IMR-90 (cell line): Measurements from ENCODE around the gene FRYL. TPM values are rescaled to one million over a fixed set of nuclear protein-coding genes. Genes with fewer than 3 reads are reported as not detected.

ENCODE experiments used
- ATAC-seq: fragments of 200-7000 bp; cut with Tn5 transposase; 2 replicates; pipeline ENCODE4 v1.9.1; 2020; ENCODE audit warnings: low read depth, mild to moderate bottlenecking, moderate library complexity
- BruUV-seq: library from RNA; stranded (reverse); fragments of 400-500 nt; replicated peaks from 2 replicates; lab custom pipeline; 2021; lab: Mats Ljungman, UMichigan
- CTCF ChIA-PET: fragments of 300-600 bp; formaldehyde crosslinking; extraction: SDS; loops from one replicate; lab custom pipeline; 2021; ENCODE audit warnings: antibody characterized with exemption; lab: Yijun Ruan, JAX
- POLR2A ChIA-PET: fragments of 300-600 bp; sonication (Branson Sonifier 250); formaldehyde crosslinking; loops from one replicate; lab custom pipeline; 2022; ENCODE audit warnings: antibody characterized with exemption; ENCODE audit not compliant: unreplicated experiment; lab: Charles Lee
- DNase-seq: peaks from one replicate; pipeline ENCODE4 v3.0.0; 2013
- H2AFZ ChIP-seq: replicated peaks from 2 replicates; pipeline ENCODE3; 2013; ENCODE audit warnings: low read length, mild to moderate bottlenecking; ENCODE audit not compliant: poor library complexity
- H2AK5ac ChIP-seq: 2 replicates; pipeline ENCODE4 v1.6.1; 2013; ENCODE audit warnings: low read depth, low read length, inconsistent platforms
- H2AK9ac ChIP-seq: replicated peaks from 2 replicates; pipeline ENCODE3; 2013; ENCODE audit warnings: mild to moderate bottlenecking, low read depth, low read length, moderate library complexity; ENCODE audit not compliant: poor library complexity
- H2BK120ac ChIP-seq: 2 replicates; pipeline ENCODE4 v1.6.1; 2013; ENCODE audit warnings: low read depth, low read length, inconsistent platforms
- H2BK15ac ChIP-seq: 3 replicates; pipeline ENCODE4 v1.6.1; 2013; ENCODE audit warnings: low read depth, low read length, inconsistent platforms
- H2BK20ac ChIP-seq: 2 replicates; pipeline ENCODE4 v1.6.1; 2013; ENCODE audit warnings: low read depth, mild to moderate bottlenecking, inconsistent platforms, low read length, moderate library complexity
- H2BK5ac ChIP-seq: 2 replicates; pipeline ENCODE4 v1.6.1; 2013; ENCODE audit warnings: mild to moderate bottlenecking, low read depth, low read length, inconsistent platforms; ENCODE audit not compliant: poor library complexity, severe bottlenecking
- H3K14ac ChIP-seq: replicated peaks from 2 replicates; pipeline ENCODE4 v1.6.1; 2013; ENCODE audit warnings: low read depth, low read length, inconsistent platforms
- H3K18ac ChIP-seq: 2 replicates; pipeline ENCODE4 v1.6.1; 2013; ENCODE audit warnings: low read depth, low read length, control low read depth
- H3K23ac ChIP-seq: 2 replicates; pipeline ENCODE4 v1.6.1; 2013; ENCODE audit warnings: low read depth, low read length, inconsistent platforms
- H3K27ac ChIP-seq: 2 replicates; pipeline ENCODE4 v1.5.1; 2013; ENCODE audit warnings: mild to moderate bottlenecking, control low read depth, low read length; ENCODE audit not compliant: insufficient read depth
- H3K27me3 ChIP-seq: 2 replicates; pipeline ENCODE4 v1.6.1; 2013; ENCODE audit warnings: low read length; ENCODE audit not compliant: control insufficient read depth, insufficient read depth
- H3K36me3 ChIP-seq: 2 replicates; pipeline ENCODE4 v1.6.1; 2013; ENCODE audit warnings: low read length, mixed read lengths; ENCODE audit not compliant: control insufficient read depth, insufficient read depth
- H3K4ac ChIP-seq: 2 replicates; pipeline ENCODE4 v1.6.1; 2013; ENCODE audit warnings: low read depth, low read length, inconsistent platforms
- H3K4me1 ChIP-seq: 2 replicates; pipeline ENCODE4 v1.6.1; 2013; ENCODE audit warnings: low read length, mixed read lengths; ENCODE audit not compliant: control insufficient read depth, insufficient read depth
- H3K4me2 ChIP-seq: 2 replicates; pipeline ENCODE4 v1.6.1; 2013; ENCODE audit warnings: low read depth, mild to moderate bottlenecking, control low read depth, low read length, moderate library complexity
- H3K4me3 ChIP-seq: 2 replicates; pipeline ENCODE4 v1.5.1; 2013; ENCODE audit warnings: low read depth, mild to moderate bottlenecking, control low read depth, low read length, moderate library complexity; ENCODE audit not compliant: insufficient read depth
- H3K56ac ChIP-seq: 2 replicates; pipeline ENCODE4 v1.6.1; 2013; ENCODE audit warnings: low read length, inconsistent platforms; ENCODE audit not compliant: insufficient read depth; ENCODE audit errors: extremely low read depth
- H3K79me1 ChIP-seq, 2 experiments: 2 replicates each; pipeline ENCODE4 v1.6.1; 2013; ENCODE audit warnings: low read length in 2 of 2, inconsistent platforms in 1 of 2, low read depth in 1 of 2
- H3K9ac ChIP-seq: 2 replicates; pipeline ENCODE4 v1.6.1; 2013; ENCODE audit warnings: low read depth, low read length, control low read depth
- H3K9me1 ChIP-seq: 2 replicates; pipeline ENCODE4 v1.6.1; 2013; ENCODE audit warnings: low read length, inconsistent platforms; ENCODE audit not compliant: insufficient read depth
- H3K9me3 ChIP-seq: 2 replicates; pipeline ENCODE4 v1.6.1; 2013; ENCODE audit warnings: low read length; ENCODE audit not compliant: control insufficient read depth, insufficient read depth
- H4K20me1 ChIP-seq: 2 replicates; pipeline ENCODE4 v1.6.1; 2013; ENCODE audit warnings: low read length, inconsistent platforms; ENCODE audit not compliant: insufficient read depth
- H4K5ac ChIP-seq: 2 replicates; pipeline ENCODE4 v1.6.1; 2013; ENCODE audit warnings: mild to moderate bottlenecking, low read depth, low read length, control low read depth
- H4K8ac ChIP-seq, 2 experiments: 2 replicates each; pipeline ENCODE4 v1.6.1; 2013; ENCODE audit warnings: low read depth in 2 of 2, low read length in 2 of 2, control low read depth in 1 of 2, inconsistent platforms in 1 of 2
- H4K91ac ChIP-seq: 2 replicates; pipeline ENCODE4 v1.6.1; 2013; ENCODE audit warnings: low read depth, low read length, inconsistent platforms; ENCODE audit not compliant: insufficient read depth
- BHLHE40 ChIP-seq: fragments of 150-350 bp; IDR thresholded peaks from 2 replicates; pipeline ENCODE4 v1.6.1; 2016; ENCODE audit warnings: mild to moderate bottlenecking, low read depth, low read length
- CEBPB ChIP-seq: IDR thresholded peaks from 2 replicates; pipeline ENCODE4 v1.6.1; 2012; ENCODE audit warnings: low read depth, low read length, improper control_type of control experiment
- CHD1 ChIP-seq: IDR thresholded peaks from 2 replicates; pipeline ENCODE4 v1.6.1; 2012; ENCODE audit warnings: low read depth, low read length, improper control_type of control experiment
- FOS ChIP-seq: fragments of 150-350 bp; IDR thresholded peaks from 2 replicates; pipeline ENCODE4 v1.6.1; 2016; ENCODE audit warnings: low read depth, low read length
- MAFK ChIP-seq: IDR thresholded peaks from 2 replicates; pipeline ENCODE4 v1.6.1; 2012; ENCODE audit warnings: low read depth, low read length, improper control_type of control experiment
- MAZ ChIP-seq: IDR thresholded peaks from 2 replicates; pipeline ENCODE4 v1.6.1; 2012; ENCODE audit warnings: low read depth, mild to moderate bottlenecking, low read length, improper control_type of control experiment, moderate library complexity, borderline replicate concordance
- MXI1 ChIP-seq: IDR thresholded peaks from 2 replicates; pipeline ENCODE4 v1.6.1; 2012; ENCODE audit warnings: low read depth, mild to moderate bottlenecking, low read length, moderate library complexity, borderline replicate concordance
- NFE2L2 ChIP-seq: fragments of 150-350 bp; IDR thresholded peaks from 2 replicates; pipeline ENCODE4 v1.6.1; 2016; ENCODE audit warnings: low read depth, mild to moderate bottlenecking, low read length
- POLR2A ChIP-seq: IDR thresholded peaks from 2 replicates; pipeline ENCODE4 v1.6.1; 2012; ENCODE audit warnings: mild to moderate bottlenecking, low read depth, low read length
- RAD21 ChIP-seq: IDR thresholded peaks from 2 replicates; pipeline ENCODE4 v1.6.1; 2012; ENCODE audit warnings: low read length, improper control_type of control experiment
- RCOR1 ChIP-seq: IDR thresholded peaks from 2 replicates; pipeline ENCODE4 v1.6.1; 2012; ENCODE audit warnings: mild to moderate bottlenecking, low read length, improper control_type of control experiment; ENCODE audit not compliant: insufficient replicate concordance
- RFX5 ChIP-seq: IDR thresholded peaks from 2 replicates; pipeline ENCODE4 v1.8.0; 2012; ENCODE audit warnings: low read depth, mild to moderate bottlenecking, low read length, moderate library complexity
- SMC3 ChIP-seq: fragments of 150-350 bp; IDR thresholded peaks from 2 replicates; pipeline ENCODE4 v1.6.1; 2016; ENCODE audit warnings: low read depth, mild to moderate bottlenecking, antibody characterized with exemption, low read length, moderate library complexity
- WGBS, 2 experiments: methylation state at CpG; one replicate each; pipeline versions ENCODE4 v1.1.5 to v1.1.7; 2013; ENCODE audit warnings: missing lambda C conversion rate in 2 of 2; ENCODE audit not compliant: insufficient read length in 1 of 2; ENCODE audit errors: extremely low coverage in 2 of 2; 5-methylcytosine and 5-hydroxymethylcytosine counted together
- dilution Hi-C: fragments of 300-500 bp; cut with HindIII; formaldehyde crosslinking; loops from one replicate; pipeline ENCODE4 v1.14.3; 2018; ENCODE audit warnings: low sequenced_read_pairs; ENCODE audit not compliant: unreplicated experiment
- in situ Hi-C: fragments of 300-500 bp; cut with MboI; formaldehyde crosslinking; loops from 3 replicates; pipeline ENCODE4 v1.14.3; 2019; ENCODE audit warnings: low sequenced_read_pairs, inconsistent platforms, mixed read lengths
- intact Hi-C: fragments of 100-400 bp; cut with micrococcal nuclease; formaldehyde crosslinking; loops from 2 replicates; pipeline ENCODE4 v1.10.0; 2022
- polyA plus RNA-seq, 3 experiments: library from polyadenylated mRNA; depleted of rRNA; stranded (reverse); fragments of >200 nt; gene quantifications; 2 replicates each; pipeline ENCODE4 v1.2.3, GENCODE V29; 2012; ENCODE audit warnings: low replicate concordance in 1 of 3
- total RNA-seq: library from RNA; depleted of rRNA; stranded (reverse); fragments of >200 nt; gene quantifications from 2 replicates; pipeline ENCODE4 v1.2.3, GENCODE V29; 2012
- TF ChIP-seq, protein P1 (sequence below): fragments of 150-350 bp; IDR thresholded peaks from 2 replicates; pipeline ENCODE4 v1.6.1; 2017; ENCODE audit warnings: mild to moderate bottlenecking, antibody characterized with exemption, low read length, low read depth
- TF ChIP-seq, protein P2 (sequence below): fragments of 150-350 bp; IDR thresholded peaks from 2 replicates; pipeline ENCODE4 v1.6.1; 2016; ENCODE audit warnings: low read depth, mild to moderate bottlenecking, low read length, moderate library complexity, borderline replicate concordance

FRYL gene
- total and polyA plus RNA-seq, 2 of the 4 experiments (the other 2 are of a cell fraction), result 9.9 to 77.4 TPM

DNA sequence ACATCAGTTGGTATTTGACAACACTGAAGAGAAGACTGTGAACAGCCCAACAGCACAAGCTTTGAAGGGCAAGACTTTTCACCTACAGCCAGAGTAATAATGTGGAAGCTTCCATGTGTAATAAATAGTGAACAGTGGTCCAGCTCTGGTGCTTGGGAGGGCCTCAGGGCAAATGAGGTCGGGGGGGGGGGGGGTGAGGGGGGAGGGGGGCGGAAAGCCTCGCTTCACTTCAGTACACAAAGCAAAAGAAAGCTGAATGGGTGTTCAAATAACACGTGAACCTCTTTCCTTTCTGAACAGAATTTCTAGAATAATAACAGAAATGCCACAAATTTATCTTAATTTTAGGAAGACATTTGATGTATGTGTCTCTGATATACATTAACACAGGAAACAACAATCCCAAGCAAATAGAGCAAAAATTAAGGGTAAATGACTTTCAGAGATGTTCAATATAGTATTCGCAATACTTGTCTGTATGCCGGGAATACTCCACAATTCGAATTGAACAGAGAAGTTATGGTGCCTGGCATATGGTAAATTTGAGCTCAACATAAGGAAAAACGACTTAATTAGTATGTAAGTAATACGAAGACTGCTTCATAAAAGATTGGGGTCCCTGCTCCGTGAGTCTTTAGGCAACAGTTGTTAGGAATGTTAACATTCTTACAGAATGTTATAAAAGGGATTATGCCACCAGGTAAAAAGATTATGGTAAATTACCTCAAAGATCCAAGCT lies 92.6 kb downstream of the FRYL start:
- no peak overlapping the region for H2BK120ac ChIP-seq
- BruUV-seq, result no TSS peak
- no peaks in the 10 kb centered on the region for H3K27me3 ChIP-seq
- no peak overlapping the region for H3K4me3 ChIP-seq
- H3K4ac ChIP-seq, result no peak overlapping the region
- H3K36me3 ChIP-seq, result no peaks in the 10 kb centered on the region
- no peak overlapping the region for H2BK15ac ChIP-seq
- peaks cover 1% of the 10 kb centered on the region; the same call in 1 of the 2 replicates for H3K4me1 ChIP-seq
- H3K9ac ChIP-seq, result no peak overlapping the region
- no peak overlapping the region for H2AK9ac ChIP-seq
- peaks cover 6% of the 10 kb centered on the region for H3K9me1 ChIP-seq
- no peak for ATAC-seq
- 83% methylated on average over 3 of the region's 10 CpGs; no CpG with 5 or more reads in 1 of the 2 experiments for WGBS, 2 experiments
- H4K8ac ChIP-seq, result no peak overlapping the region
- no peaks in the 10 kb centered on the region for H3K9me3 ChIP-seq
- H3K14ac ChIP-seq, result no peak overlapping the region
- TF ChIP-seq POLR2A (no peak), RFX5 (no peak), MAZ (no peak), MAFK (no peak), CHD1 (no peak), MXI1 (no peak), CEBPB (no peak), SMC3 (no peak), RCOR1 (no peak), NFE2L2 (no peak), FOS (no peak), BHLHE40 (no peak), RAD21 (no peak)
- TF ChIP-seq, protein P1, sequence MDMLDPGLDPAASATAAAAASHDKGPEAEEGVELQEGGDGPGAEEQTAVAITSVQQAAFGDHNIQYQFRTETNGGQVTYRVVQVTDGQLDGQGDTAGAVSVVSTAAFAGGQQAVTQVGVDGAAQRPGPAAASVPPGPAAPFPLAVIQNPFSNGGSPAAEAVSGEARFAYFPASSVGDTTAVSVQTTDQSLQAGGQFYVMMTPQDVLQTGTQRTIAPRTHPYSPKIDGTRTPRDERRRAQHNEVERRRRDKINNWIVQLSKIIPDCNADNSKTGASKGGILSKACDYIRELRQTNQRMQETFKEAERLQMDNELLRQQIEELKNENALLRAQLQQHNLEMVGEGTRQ, result no peak
- TF ChIP-seq, protein P2, sequence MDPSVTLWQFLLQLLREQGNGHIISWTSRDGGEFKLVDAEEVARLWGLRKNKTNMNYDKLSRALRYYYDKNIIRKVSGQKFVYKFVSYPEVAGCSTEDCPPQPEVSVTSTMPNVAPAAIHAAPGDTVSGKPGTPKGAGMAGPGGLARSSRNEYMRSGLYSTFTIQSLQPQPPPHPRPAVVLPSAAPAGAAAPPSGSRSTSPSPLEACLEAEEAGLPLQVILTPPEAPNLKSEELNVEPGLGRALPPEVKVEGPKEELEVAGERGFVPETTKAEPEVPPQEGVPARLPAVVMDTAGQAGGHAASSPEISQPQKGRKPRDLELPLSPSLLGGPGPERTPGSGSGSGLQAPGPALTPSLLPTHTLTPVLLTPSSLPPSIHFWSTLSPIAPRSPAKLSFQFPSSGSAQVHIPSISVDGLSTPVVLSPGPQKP, result no peak
- H4K91ac ChIP-seq, result no peak overlapping the region
- H2AFZ ChIP-seq, result no peak overlapping the region
- H3K18ac ChIP-seq, result no peak overlapping the region
- intact Hi-C loops (no loop called here), dilution Hi-C loops (no loop called here), in situ Hi-C loops (no loop called here)
- no peak overlapping the region for H3K56ac ChIP-seq
- H4K20me1 ChIP-seq, result 0 out of 2 replicates have a peak, but pooled peaks cover 4% of the 10 kb centered on the region
- peaks cover 14 to 43% of the 10 kb centered on the region in 2 experiments for H3K79me1 ChIP-seq
- no peak overlapping the region for H3K4me2 ChIP-seq
- H3K27ac ChIP-seq, result no peak overlapping the region
- H2BK20ac ChIP-seq, result no peak overlapping the region
- no peak overlapping the region for H2AK5ac ChIP-seq
- no peak for DNase-seq
- no peak overlapping the region for H3K23ac ChIP-seq
- ChIA-PET POLR2A (no interaction called here), CTCF (no interaction called here)
- H2BK5ac ChIP-seq, result no peak overlapping the region
- no peak overlapping the region for H4K5ac ChIP-seq
